NCI-H510A (cell line): ENCODE data around the gene SAMD15.
"Not testable (repeated sequence)": the region's sequence is repeated elsewhere in the genome, so short reads cannot be mapped to it uniquely, and the experiment has no call there.

Experiments
- DNase-seq: peaks from one replicate; lab custom pipeline; 2025; lab: John Stamatoyannopoulos, UW

Gene SAMD15

GRCh38 chr14:77376771-77377501, at the start of gene SAMD15, which contains the start of gene TMED8:
TSS of gene SAMD15 (plus strand) at chr14:77377379. CDS start at chr14:77377419, 40 bp downstream.
TSS of gene TMED8 (minus strand) at chr14:77377094. CDS start at chr14:77377053, 41 bp downstream.
- DNase-seq = peak; percentile 78

- no peak for DNase-seq
Measured at GRCh38 chr14:77329872-77330271, 47.3 kb upstream of the SAMD15 start.

- no peak for DNase-seq
Measured at GRCh38 chr14:77335576-77335975, 41.6 kb upstream of the SAMD15 start.

GRCh38 chr14:77337255-77337654, 39.9 kb upstream of the SAMD15 start:
- DNase-seq = not testable (repeated sequence)

- DNase-seq = no peak
Measured at GRCh38 chr14:77337880-77338279, 39.3 kb upstream of the SAMD15 start.

GRCh38 chr14:77338302-77338701, 38.9 kb upstream of the SAMD15 start:
- DNase-seq = no peak

GRCh38 chr14:77339407-77339806, 37.8 kb upstream of the SAMD15 start:
- DNase-seq = no peak

- DNase-seq = no peak
Measured at GRCh38 chr14:77340389-77340788, 36.8 kb upstream of the SAMD15 start.

- DNase-seq = no peak
Measured at GRCh38 chr14:77342726-77343397, 34.3 kb upstream of the SAMD15 start.

- DNase-seq = peak; percentile 15
Measured at GRCh38 chr14:77343662-77344061, 33.5 kb upstream of the SAMD15 start.

GRCh38 chr14:77344377-77344996, 32.7 kb upstream of the SAMD15 start:
- no peak for DNase-seq

GRCh38 chr14:77346495-77346894, 30.7 kb upstream of the SAMD15 start:
- DNase-seq = no peak

GRCh38 chr14:77347751-77348150, 29.4 kb upstream of the SAMD15 start:
- DNase-seq = no peak

GRCh38 chr14:77353469-77354141, 23.6 kb upstream of the SAMD15 start:
- no peak for DNase-seq

GRCh38 chr14:77355811-77356210, 21.4 kb upstream of the SAMD15 start:
- no peak for DNase-seq

GRCh38 chr14:77356899-77357298, 20.3 kb upstream of the SAMD15 start:
- no peak for DNase-seq

GRCh38 chr14:77359626-77360025, 17.6 kb upstream of the SAMD15 start:
- no peak for DNase-seq

- DNase-seq = no peak
Measured at GRCh38 chr14:77364146-77364545, 13.0 kb upstream of the SAMD15 start.

GRCh38 chr14:77369285-77369684, 7.9 kb upstream of the SAMD15 start:
- no peak for DNase-seq

- no peak for DNase-seq
Measured at GRCh38 chr14:77372304-77372841, 4.8 kb upstream of the SAMD15 start.

- no peak for DNase-seq
Measured at GRCh38 chr14:77375164-77375950, 1.8 kb upstream of the SAMD15 start.
